Caco-2 (cell line): ENCODE measurements around the gene IMMP2L. TPM values are rescaled to one million over a fixed set of nuclear protein-coding genes. Genes with fewer than 3 reads are reported as not detected.

Experiments used
- BruUV-seq: library from RNA; stranded (reverse); fragments of 400-500 nt; replicated peaks from 2 replicates; lab custom pipeline; 2021; lab: Mats Ljungman, UMichigan
- CTCF ChIA-PET: fragments of 300-600 bp; sonication (Branson Sonifier 250); formaldehyde crosslinking; loops from one replicate; lab custom pipeline; 2022; ENCODE audit warnings: antibody characterized with exemption; lab: Charles Lee
- POLR2A ChIA-PET: fragments of 300-600 bp; sonication (Branson Sonifier 250); formaldehyde crosslinking; loops from one replicate; lab custom pipeline; 2022; ENCODE audit warnings: antibody characterized with exemption; lab: Charles Lee
- DNase-seq, 2 experiments: peaks; one replicate each; pipeline versions ENCODE4 v3.0.0 to v3.0.0-alpha.2; 2020 to 2022
- H3K27me3 ChIP-seq: replicated peaks from 2 replicates; pipeline ENCODE4 v1.6.0; 2011; ENCODE audit warnings: low read length; ENCODE audit not compliant: control insufficient read depth, insufficient read depth
- H3K36me3 ChIP-seq: 2 replicates; pipeline ENCODE4 v1.5.1; 2011; ENCODE audit warnings: low read length; ENCODE audit not compliant: control insufficient read depth, insufficient read depth
- H3K4me1 ChIP-seq: fragments of 250-450 bp; sonication (Bioruptor Pico); 2 replicates; pipeline ENCODE4 v1.5.1; 2020; ENCODE audit warnings: mild to moderate bottlenecking
- H3K4me3 ChIP-seq: 2 replicates; pipeline ENCODE4 v1.5.1; 2011; ENCODE audit warnings: low read depth, mild to moderate bottlenecking, control low read depth, low read length
- H3K9me3 ChIP-seq: fragments of 250-450 bp; sonication (Bioruptor Pico); 2 replicates; pipeline ENCODE4 v1.5.1; 2020; ENCODE audit warnings: mild to moderate bottlenecking, moderate library complexity
- H3K27ac Mint-ChIP-seq: one replicate; pipeline ENCODE4 v1.8.0; 2022; ENCODE audit warnings: mixed read lengths; ENCODE audit not compliant: unreplicated experiment
- H3K27me3 Mint-ChIP-seq: one replicate; pipeline ENCODE4 v1.8.0; 2022; ENCODE audit warnings: mixed read lengths; ENCODE audit not compliant: insufficient read depth, unreplicated experiment
- H3K36me3 Mint-ChIP-seq: one replicate; pipeline ENCODE4 v1.8.0; 2022; ENCODE audit warnings: mild to moderate bottlenecking, mixed read lengths; ENCODE audit not compliant: insufficient read depth, unreplicated experiment
- H3K4me1 Mint-ChIP-seq: one replicate; pipeline ENCODE4 v1.8.0; 2022; ENCODE audit warnings: low read depth, mixed read lengths; ENCODE audit not compliant: unreplicated experiment
- H3K4me3 Mint-ChIP-seq: one replicate; pipeline ENCODE4 v1.8.0; 2022; ENCODE audit warnings: mild to moderate bottlenecking, moderate library complexity, mixed read lengths; ENCODE audit not compliant: unreplicated experiment
- H3K9me3 Mint-ChIP-seq: one replicate; pipeline ENCODE4 v1.8.0; 2022; ENCODE audit warnings: mixed read lengths; ENCODE audit not compliant: unreplicated experiment
- intact Hi-C: fragments of 100-400 bp; cut with micrococcal nuclease; formaldehyde crosslinking; loops from one replicate; pipeline ENCODE4 v1.10.0; 2022; ENCODE audit not compliant: unreplicated experiment
- total RNA-seq: library from RNA; stranded (reverse); gene quantifications from 2 replicates; pipeline ENCODE4 v1.2.3, GENCODE V29; 2022
- TF ChIP-seq, protein P1 (sequence below), 2 experiments: fragments of 200-600 bp in 1 of 2; IDR thresholded peaks; 1 replicate in 1 of 2; 2 replicates in 1 of 2; pipeline versions ENCODE4 v1.5.1 to v1.8.0; 2011 to 2022; ENCODE audit warnings: antibody characterized with exemption in 1 of 2, control low read depth in 1 of 2, inconsistent platforms in 1 of 2, low read depth in 1 of 2, low read length in 1 of 2, mild to moderate bottlenecking in 1 of 2, moderate library complexity in 1 of 2; ENCODE audit not compliant: insufficient read depth in 1 of 2, severe bottlenecking in 1 of 2, unreplicated experiment in 1 of 2

The IMMP2L gene
- total RNA-seq, 1 experiment from 2014 or later: 9.5 TPM

DNA sequence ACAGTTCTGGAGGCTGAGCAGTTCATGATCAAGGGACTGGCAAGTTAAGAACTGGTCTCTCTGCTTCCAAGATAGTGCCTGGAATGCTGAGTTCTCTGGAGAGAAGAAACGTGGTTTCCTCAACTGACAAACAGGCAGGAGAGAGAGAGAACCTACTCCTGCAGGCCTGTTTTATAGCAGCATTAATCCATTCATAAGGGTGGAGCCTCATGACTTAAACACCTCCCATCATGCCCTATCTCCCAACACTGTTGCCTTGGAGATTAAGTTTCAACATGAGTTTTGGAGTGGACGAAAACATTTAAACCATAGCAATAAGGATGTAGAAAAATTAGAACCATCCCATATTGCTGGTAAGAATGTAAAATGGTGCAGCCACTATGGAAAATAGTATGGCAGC is 32.3 kb upstream of the IMMP2L start:
- Mint-ChIP-seq H3K4me3 (no peak overlapping the region), H3K27me3 (no peaks in the 10 kb centered on the region), H3K4me1 (no peaks in the 10 kb centered on the region), H3K9me3 (no peaks in the 10 kb centered on the region), H3K36me3 (no peaks in the 10 kb centered on the region), H3K27ac (no peak overlapping the region)
- H3K27me3 ChIP-seq: no peaks in the 10 kb centered on the region
- ChIA-PET POLR2A (no interaction called here), CTCF (no interaction called here)
- DNase-seq: no peak
- H3K4me3 ChIP-seq: no peak overlapping the region
- peaks cover 5% of the 10 kb centered on the region; the same call in 1 of the 2 replicates for H3K9me3 ChIP-seq
- no TSS peak for BruUV-seq
- no peaks in the 10 kb centered on the region for H3K36me3 ChIP-seq
- intact Hi-C loops: no loop called here
- TF ChIP-seq, protein P1, sequence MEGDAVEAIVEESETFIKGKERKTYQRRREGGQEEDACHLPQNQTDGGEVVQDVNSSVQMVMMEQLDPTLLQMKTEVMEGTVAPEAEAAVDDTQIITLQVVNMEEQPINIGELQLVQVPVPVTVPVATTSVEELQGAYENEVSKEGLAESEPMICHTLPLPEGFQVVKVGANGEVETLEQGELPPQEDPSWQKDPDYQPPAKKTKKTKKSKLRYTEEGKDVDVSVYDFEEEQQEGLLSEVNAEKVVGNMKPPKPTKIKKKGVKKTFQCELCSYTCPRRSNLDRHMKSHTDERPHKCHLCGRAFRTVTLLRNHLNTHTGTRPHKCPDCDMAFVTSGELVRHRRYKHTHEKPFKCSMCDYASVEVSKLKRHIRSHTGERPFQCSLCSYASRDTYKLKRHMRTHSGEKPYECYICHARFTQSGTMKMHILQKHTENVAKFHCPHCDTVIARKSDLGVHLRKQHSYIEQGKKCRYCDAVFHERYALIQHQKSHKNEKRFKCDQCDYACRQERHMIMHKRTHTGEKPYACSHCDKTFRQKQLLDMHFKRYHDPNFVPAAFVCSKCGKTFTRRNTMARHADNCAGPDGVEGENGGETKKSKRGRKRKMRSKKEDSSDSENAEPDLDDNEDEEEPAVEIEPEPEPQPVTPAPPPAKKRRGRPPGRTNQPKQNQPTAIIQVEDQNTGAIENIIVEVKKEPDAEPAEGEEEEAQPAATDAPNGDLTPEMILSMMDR (IDR thresholded peaks at IDR 0.05; ENCODE audit: insufficient read depth in 1 of 2, low read depth in 1 of 2, low read length in 1 of 2, severe bottlenecking in 1 of 2, unreplicated experiment in 1 of 2): no peak
- no peaks in the 10 kb centered on the region for H3K4me1 ChIP-seq

DNA sequence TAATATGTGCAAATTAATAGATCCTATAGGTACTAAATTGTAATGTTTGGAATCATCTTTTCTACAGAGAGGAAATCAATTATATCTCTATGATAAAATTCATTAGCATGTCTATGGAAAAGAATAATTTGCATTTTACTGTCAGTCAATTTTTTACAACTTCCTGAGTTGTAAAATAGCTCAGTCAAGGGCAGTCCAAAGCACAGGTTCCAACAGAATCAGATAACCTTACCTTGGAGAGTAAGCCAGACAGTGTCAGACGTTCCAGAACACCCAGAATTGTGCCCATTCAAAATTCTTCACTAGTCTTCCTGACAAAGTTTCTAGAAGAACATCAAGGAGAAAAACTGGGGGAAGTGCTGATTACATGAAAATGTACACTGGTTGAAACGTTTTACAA is 31.1 kb upstream of the IMMP2L start:
- no peak overlapping the region for H3K4me3 ChIP-seq
- no peaks in the 10 kb centered on the region for H3K9me3 Mint-ChIP-seq
- no peaks in the 10 kb centered on the region for H3K36me3 ChIP-seq
- TF ChIP-seq, protein P1 (IDR thresholded peaks at IDR 0.05; ENCODE audit: insufficient read depth in 1 of 2, low read depth in 1 of 2, low read length in 1 of 2, severe bottlenecking in 1 of 2, unreplicated experiment in 1 of 2): no peak
- BruUV-seq: no TSS peak
- H3K9me3 ChIP-seq: peaks cover 5% of the 10 kb centered on the region; the same call in 1 of the 2 replicates
- H3K27ac Mint-ChIP-seq: no peak overlapping the region
- no peaks in the 10 kb centered on the region for H3K4me1 Mint-ChIP-seq
- no peaks in the 10 kb centered on the region for H3K4me1 ChIP-seq
- no peaks in the 10 kb centered on the region for H3K27me3 ChIP-seq
- no peak for DNase-seq
- no peaks in the 10 kb centered on the region for H3K27me3 Mint-ChIP-seq
- H3K4me3 Mint-ChIP-seq: no peak overlapping the region
- CTCF ChIA-PET: no interaction called here
- no peaks in the 10 kb centered on the region for H3K36me3 Mint-ChIP-seq
- POLR2A ChIA-PET: no interaction called here
- intact Hi-C loops: no loop called here

DNA sequence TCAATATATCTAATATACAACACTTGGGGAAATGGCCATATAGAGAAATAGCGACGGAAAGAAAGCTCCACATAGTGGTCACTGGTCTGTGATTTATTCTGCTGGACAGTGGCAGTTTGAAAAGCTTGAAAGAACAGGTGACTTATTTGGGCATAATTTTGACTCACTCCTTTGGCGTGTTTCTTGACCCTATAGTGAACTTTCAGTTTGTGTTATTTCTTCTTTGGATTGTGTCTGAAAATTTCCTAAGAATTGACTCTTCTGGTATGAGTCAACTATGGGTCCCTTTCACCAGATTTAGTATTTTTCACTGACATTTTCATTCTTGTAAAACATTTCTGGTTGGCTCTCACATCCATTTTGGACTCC is 25.8 kb upstream of the IMMP2L start:
- no peak overlapping the region for H3K4me3 Mint-ChIP-seq
- TF ChIP-seq, protein P1 (IDR thresholded peaks at IDR 0.05; ENCODE audit: insufficient read depth in 1 of 2, low read depth in 1 of 2, low read length in 1 of 2, severe bottlenecking in 1 of 2, unreplicated experiment in 1 of 2): no peak
- no peaks in the 10 kb centered on the region for H3K9me3 Mint-ChIP-seq
- H3K4me1 ChIP-seq: no peaks in the 10 kb centered on the region
- H3K4me3 ChIP-seq: no peak overlapping the region
- no peak for DNase-seq
- CTCF ChIA-PET: no interaction called here
- POLR2A ChIA-PET: no interaction called here
- H3K9me3 ChIP-seq: no peaks in the 10 kb centered on the region
- intact Hi-C loops: no loop called here
- no peaks in the 10 kb centered on the region for H3K27me3 Mint-ChIP-seq
- no peaks in the 10 kb centered on the region for H3K36me3 ChIP-seq
- H3K4me1 Mint-ChIP-seq: no peaks in the 10 kb centered on the region
- BruUV-seq: no TSS peak
- no peak overlapping the region for H3K27ac Mint-ChIP-seq
- H3K36me3 Mint-ChIP-seq: no peaks in the 10 kb centered on the region
- H3K27me3 ChIP-seq: no peaks in the 10 kb centered on the region
